Stomach smooth muscle (tissue), 2 donors: ENCODE results near the gene PRKAR1B.
"Not testable (repeated sequence)": the region's sequence is repeated elsewhere in the genome, so short reads cannot be mapped to it uniquely, and the experiment has no call there.

Source experiments
- H3K27ac ChIP-seq: one replicate; pipeline ENCODE4 v1.7.0; 2013; ENCODE audit warnings: mild to moderate bottlenecking, low read length, inconsistent platforms
- H3K27me3 ChIP-seq, 2 donors: one replicate each; pipeline ENCODE4 v1.7.0; 2013; ENCODE audit warnings: low read length in 2 of 2; ENCODE audit not compliant: insufficient read depth in 2 of 2, control insufficient read depth in 1 of 2
- H3K36me3 ChIP-seq, 2 donors: one replicate each; pipeline ENCODE4 v1.7.0; 2013; ENCODE audit warnings: low read length in 2 of 2; ENCODE audit not compliant: control insufficient read depth in 2 of 2, insufficient read depth in 2 of 2
- H3K4me1 ChIP-seq: one replicate; pipeline ENCODE4 v1.7.0; 2013; ENCODE audit warnings: low read length; ENCODE audit not compliant: control insufficient read depth, insufficient read depth
- H3K4me3 ChIP-seq, 2 donors: one replicate each; pipeline ENCODE4 v1.7.0; 2013; ENCODE audit warnings: low read length in 2 of 2
- H3K9ac ChIP-seq, 2 donors: one replicate each; pipeline ENCODE4 v1.7.0; 2013; ENCODE audit warnings: low read length in 2 of 2, mild to moderate bottlenecking in 1 of 2
- H3K9me3 ChIP-seq, 2 donors: one replicate each; pipeline ENCODE4 v1.7.0; 2013; ENCODE audit warnings: low read length in 2 of 2; ENCODE audit not compliant: control insufficient read depth in 2 of 2
- donor health status: healthy.
- donor health status: Pancreatic carcinoma.

PRKAR1B gene

GRCh38 chr7:556837-557557 lies 170.1 kb downstream of the PRKAR1B start:
- H3K27me3 ChIP-seq: no peaks in the 10 kb centered on the region
- no peak overlapping the region for H3K9ac ChIP-seq
- no peak overlapping the region for H3K27ac ChIP-seq
- peaks cover 4% of the 10 kb centered on the region for H3K4me1 ChIP-seq
- H3K36me3 ChIP-seq: no peaks in the 10 kb centered on the region
- no peaks in the 10 kb centered on the region for H3K9me3 ChIP-seq
- no peak overlapping the region for H3K4me3 ChIP-seq

GRCh38 chr7:556291-556826 lies 170.7 kb downstream of the PRKAR1B start:
- no peak overlapping the region for H3K27ac ChIP-seq
- H3K9ac ChIP-seq: no peak overlapping the region
- peaks cover 4% of the 10 kb centered on the region for H3K4me1 ChIP-seq
- no peak overlapping the region for H3K4me3 ChIP-seq
- H3K36me3 ChIP-seq: no peaks in the 10 kb centered on the region
- no peaks in the 10 kb centered on the region for H3K9me3 ChIP-seq
- no peaks in the 10 kb centered on the region for H3K27me3 ChIP-seq

DNA sequence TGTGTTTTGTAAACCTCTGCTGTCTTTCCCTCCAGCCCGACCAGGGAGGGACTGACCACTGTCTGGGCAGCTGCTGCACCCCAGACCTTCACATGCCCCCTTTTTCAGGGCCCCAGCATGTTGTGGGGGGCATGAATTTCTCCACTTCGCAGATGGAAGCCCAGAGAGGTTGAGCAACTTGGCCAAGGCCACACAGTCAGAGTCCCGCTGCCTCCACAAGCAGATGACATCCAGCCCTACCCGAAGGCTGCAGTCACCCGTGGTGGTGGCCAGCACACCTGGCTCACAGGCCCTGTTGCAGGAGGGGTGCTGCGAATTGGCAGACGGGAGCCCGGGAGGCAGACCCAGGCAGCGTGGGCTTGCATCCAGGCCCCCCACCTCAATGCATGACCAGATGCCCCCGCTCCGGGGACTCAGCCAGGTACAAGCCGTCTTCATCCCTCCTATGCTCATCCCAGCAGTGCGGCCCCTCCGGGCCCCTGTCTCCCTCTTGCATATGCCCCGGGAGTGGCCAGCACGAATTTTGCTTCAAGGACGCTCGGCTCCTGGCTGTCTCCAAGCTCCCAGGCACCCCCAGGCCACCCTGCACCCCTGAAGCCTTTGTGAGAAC lies 171.4 kb downstream of the PRKAR1B start:
- H3K36me3 ChIP-seq: no peaks in the 10 kb centered on the region
- H3K4me1 ChIP-seq: peaks cover 4% of the 10 kb centered on the region
- no peak overlapping the region for H3K9ac ChIP-seq

DNA sequence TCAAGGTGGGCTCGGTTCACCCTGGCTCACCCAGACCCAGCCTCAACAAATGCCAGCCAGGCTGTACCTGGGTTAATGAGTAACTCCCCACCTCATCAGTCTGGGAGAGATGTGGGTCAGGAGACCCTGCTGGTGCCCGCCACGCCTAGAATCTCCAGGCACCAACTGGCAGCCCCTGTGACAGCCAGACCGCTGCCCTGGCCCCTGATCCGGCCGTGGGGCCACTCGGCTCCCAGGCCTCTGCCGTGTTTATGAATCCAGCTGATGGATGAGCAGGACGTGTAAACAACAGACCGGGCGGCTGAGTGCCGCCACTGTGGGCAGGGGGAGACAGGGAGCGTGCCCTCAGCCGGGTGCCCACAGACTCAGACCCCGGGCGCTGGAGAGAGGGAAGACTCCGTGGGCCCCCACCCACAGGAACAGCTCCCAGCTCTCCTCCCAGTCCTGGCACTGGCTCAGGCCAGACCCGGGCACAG lies 173.4 kb downstream of the PRKAR1B start:
- H3K36me3 ChIP-seq: no peaks in the 10 kb centered on the region

More for the DNA sequence above, 171.4 kb downstream of the PRKAR1B start:
- Histone ChIP-seq H3K9me3 (no peaks in the 10 kb centered on the region), H3K27me3 (no peaks in the 10 kb centered on the region), H3K4me3 (no peak overlapping the region), H3K27ac (no peak overlapping the region)

DNA sequence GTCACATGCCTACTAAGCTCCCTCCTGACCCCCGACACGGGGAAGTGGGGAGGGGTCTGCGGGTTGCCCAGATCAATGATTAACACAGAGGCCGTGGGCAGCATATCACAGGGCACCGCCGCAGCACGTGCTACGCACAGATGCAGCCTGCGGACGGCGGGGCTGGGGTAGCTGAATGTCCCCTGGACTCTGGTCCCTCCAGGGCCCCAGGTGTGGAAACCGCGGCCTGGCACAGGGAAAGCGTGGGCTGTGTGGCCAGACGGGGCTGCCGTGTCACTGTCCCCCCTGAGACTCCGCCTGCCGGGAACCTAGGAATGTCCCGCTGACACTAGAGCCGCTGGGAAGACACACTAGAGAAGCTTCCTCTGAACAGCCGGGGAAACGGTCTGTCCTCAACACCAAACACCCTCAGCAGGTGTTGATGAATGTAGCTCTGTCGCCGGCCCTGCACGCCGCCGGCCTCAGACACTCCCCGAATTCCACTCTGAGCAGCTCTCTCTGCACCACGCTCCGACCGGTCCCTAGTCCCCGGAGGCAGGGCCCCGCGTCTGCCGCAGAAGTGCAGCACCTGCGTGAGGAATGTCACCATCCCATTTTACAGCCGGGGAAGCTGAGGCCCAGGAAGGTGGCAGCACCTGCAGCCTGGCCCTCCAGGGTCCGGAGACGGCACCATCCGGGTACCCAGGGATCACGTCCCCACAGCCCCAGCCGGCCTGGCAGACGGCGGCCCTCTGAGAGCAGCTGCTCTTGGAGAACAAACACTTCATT lies 174.0 kb downstream of the PRKAR1B start:
- Histone ChIP-seq H3K27me3 (no peaks in the 10 kb centered on the region), H3K36me3 (no peaks in the 10 kb centered on the region), H3K9me3 (no peaks in the 10 kb centered on the region), H3K4me3 (no peak overlapping the region), H3K27ac (no peak overlapping the region), H3K9ac (no peak overlapping the region), H3K4me1 (peaks cover 4% of the 10 kb centered on the region)

More for the DNA sequence above, 173.4 kb downstream of the PRKAR1B start:
- H3K4me1 ChIP-seq: peaks cover 4% of the 10 kb centered on the region
- no peak overlapping the region for H3K27ac ChIP-seq
- no peak overlapping the region for H3K9ac ChIP-seq
- H3K27me3 ChIP-seq: no peaks in the 10 kb centered on the region
- H3K4me3 ChIP-seq: no peak overlapping the region
- H3K9me3 ChIP-seq: no peaks in the 10 kb centered on the region

- not testable (repeated sequence) for H3K36me3 ChIP-seq
These were observed 174.8 kb downstream of the PRKAR1B start for GRCh38 chr7:552151-552867.

DNA sequence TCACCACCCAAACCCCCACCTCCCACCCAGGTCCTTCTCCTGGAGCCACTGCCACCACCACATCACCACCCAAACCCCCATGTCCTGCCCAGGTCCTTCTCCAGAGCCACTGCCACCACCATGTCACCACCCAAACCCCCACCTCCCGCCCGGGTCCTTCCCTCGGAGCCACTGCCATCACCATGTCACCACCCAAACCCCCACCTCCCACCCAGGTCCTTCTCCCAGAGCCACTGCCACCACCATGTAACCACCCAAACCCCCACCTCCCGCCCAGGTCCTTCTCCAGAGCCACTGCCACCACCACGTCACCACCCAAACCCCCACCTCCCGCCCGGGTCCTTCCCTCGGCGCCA lies 175.5 kb downstream of the PRKAR1B start:
- H3K27ac ChIP-seq, H3K9me3 ChIP-seq, H3K4me1 ChIP-seq, H3K9ac ChIP-seq, H3K27me3 ChIP-seq, H3K4me3 ChIP-seq, H3K36me3 ChIP-seq: not testable (repeated sequence)

More at GRCh38 chr7:552151-552867, 174.8 kb downstream of the PRKAR1B start:
- not testable (repeated sequence) for H3K9ac ChIP-seq, H3K27ac ChIP-seq, H3K27me3 ChIP-seq, H3K4me3 ChIP-seq, H3K4me1 ChIP-seq, H3K9me3 ChIP-seq

GRCh38 chr7:550881-551614 lies 176.0 kb downstream of the PRKAR1B start:
- no peak overlapping the region for H3K9ac ChIP-seq
- no peaks in the 10 kb centered on the region for H3K36me3 ChIP-seq
- H3K4me1 ChIP-seq: peaks cover 4% of the 10 kb centered on the region
- no peaks in the 10 kb centered on the region for H3K9me3 ChIP-seq
- no peak overlapping the region for H3K4me3 ChIP-seq
- H3K27ac ChIP-seq: no peak overlapping the region
- no peaks in the 10 kb centered on the region for H3K27me3 ChIP-seq

GRCh38 chr7:549891-550625 lies 177.0 kb downstream of the PRKAR1B start:
- H3K36me3 ChIP-seq: no peaks in the 10 kb centered on the region
- no peaks in the 10 kb centered on the region for H3K27me3 ChIP-seq
- peaks cover 4% of the 10 kb centered on the region for H3K4me1 ChIP-seq
- H3K9me3 ChIP-seq: no peaks in the 10 kb centered on the region
- no peak overlapping the region for H3K27ac ChIP-seq
- H3K9ac ChIP-seq: no peak overlapping the region
- no peak overlapping the region for H3K4me3 ChIP-seq
